ENCODE results near the gene NCAM1. TPM values are rescaled to one million over a fixed set of nuclear protein-coding genes. Genes with fewer than 3 reads are reported as not detected.

NCAM1 gene
- total RNA-seq, 1 experiment from 2014 or later: 0.22 TPM

DNA sequence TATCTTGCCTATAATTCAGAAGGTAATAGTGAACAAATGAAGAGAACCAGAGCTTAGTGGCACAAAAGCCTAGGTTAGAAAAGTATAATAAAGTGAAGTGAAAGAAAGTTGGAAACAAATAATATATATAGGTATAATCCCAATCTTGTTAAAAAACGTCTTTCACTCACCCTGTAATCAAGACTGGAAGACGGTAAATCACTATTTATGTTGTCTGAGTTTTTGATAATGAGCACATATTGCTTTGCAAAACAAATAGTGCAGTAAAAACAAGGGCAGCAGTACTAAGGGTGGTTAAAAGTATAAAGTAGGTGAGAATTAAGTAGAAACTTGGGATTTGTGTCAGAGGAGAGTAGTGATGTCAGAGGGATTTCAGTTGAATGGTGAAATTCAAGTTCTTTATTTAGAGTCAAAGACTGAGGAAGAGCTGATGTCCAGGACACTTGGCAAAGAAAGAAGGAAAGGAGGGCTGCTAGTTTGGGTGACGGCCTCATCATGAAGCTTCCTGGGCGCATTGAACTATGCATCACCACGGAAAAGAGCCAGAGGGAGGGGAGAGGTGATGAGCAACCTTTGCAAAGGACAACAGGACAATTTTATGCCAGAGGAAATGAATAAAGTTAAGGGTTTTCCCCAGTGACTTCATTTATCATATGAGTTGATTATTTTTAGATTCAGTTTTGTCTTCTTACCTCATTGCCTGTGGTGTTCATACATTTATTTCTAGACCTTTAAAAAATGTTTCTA lies 11.4 kb downstream of the NCAM1 start:
- CTCF ChIA-PET: no interaction called here
- RAD21 ChIA-PET (ENCODE audit: low non-redundant PET in 1 of 2, low total read pairs in 2 of 2, uncharacterized antibody in 2 of 2, unreplicated experiment in 2 of 2): no interaction called here
- POLR2A ChIA-PET: no interaction called here

More for the DNA sequence above, 11.4 kb downstream of the NCAM1 start:
- no peaks in the 10 kb centered on the region for H3K36me3 ChIP-seq (ENCODE audit: control insufficient read depth in 1 of 2, insufficient read depth in 2 of 2, low read length in 2 of 2)
- no peak overlapping the region for H3K4me3 ChIP-seq (replicated peaks in 1 of 2; ENCODE audit: low read depth in 1 of 2, low read length in 2 of 2)
- intact Hi-C loops (cut with micrococcal nuclease): no loop called here
- no peak overlapping the region for H3K27ac ChIP-seq (ENCODE audit: low read depth, low read length)
- H3K4me2 ChIP-seq (ENCODE audit: low read length): no peak overlapping the region
- H3K79me2 ChIP-seq (ENCODE audit: insufficient read depth, low read length): no peaks in the 10 kb centered on the region
- H3K4me1 ChIP-seq (ENCODE audit: control insufficient read depth in 1 of 2, insufficient read depth in 2 of 2, low read length in 2 of 2): no peaks in the 10 kb centered on the region
- BruUV-seq (replicated peaks): no TSS peak
- no peaks in the 10 kb centered on the region for H3K9me3 ChIP-seq (ENCODE audit: control insufficient read depth in 1 of 2, insufficient read depth in 1 of 2, low read depth in 1 of 2, low read length in 2 of 2)
- no peak overlapping the region for H2AFZ ChIP-seq (ENCODE audit: low read depth, low read length, poor library complexity, severe bottlenecking)
- ATAC-seq (no peak), DNase-seq (ENCODE audit: low read depth, low spot score) (no peak)
- H3K9me2 ChIP-seq (ENCODE audit: insufficient read depth): no peaks in the 10 kb centered on the region
- H3K27me3 ChIP-seq (ENCODE audit: insufficient read depth, low read length): peaks cover 51% of the 10 kb centered on the region
- TF ChIP-seq ZNF274 (IDR thresholded peaks at IDR 0.05; ENCODE audit: low read depth, low read length) (no peak), ZFX (IDR thresholded peaks at IDR 0.05) (no peak), CEBPB (IDR thresholded peaks at IDR 0.05; ENCODE audit: low read depth) (no peak)
- TF ChIP-seq, protein P1, sequence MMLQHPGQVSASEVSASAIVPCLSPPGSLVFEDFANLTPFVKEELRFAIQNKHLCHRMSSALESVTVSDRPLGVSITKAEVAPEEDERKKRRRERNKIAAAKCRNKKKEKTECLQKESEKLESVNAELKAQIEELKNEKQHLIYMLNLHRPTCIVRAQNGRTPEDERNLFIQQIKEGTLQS (IDR thresholded peaks at IDR 0.05): no peak
- TF ChIP-seq, protein P2, sequence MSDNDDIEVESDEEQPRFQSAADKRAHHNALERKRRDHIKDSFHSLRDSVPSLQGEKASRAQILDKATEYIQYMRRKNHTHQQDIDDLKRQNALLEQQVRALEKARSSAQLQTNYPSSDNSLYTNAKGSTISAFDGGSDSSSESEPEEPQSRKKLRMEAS (IDR thresholded peaks at IDR 0.05): no peak
- TF ChIP-seq, protein P3, sequence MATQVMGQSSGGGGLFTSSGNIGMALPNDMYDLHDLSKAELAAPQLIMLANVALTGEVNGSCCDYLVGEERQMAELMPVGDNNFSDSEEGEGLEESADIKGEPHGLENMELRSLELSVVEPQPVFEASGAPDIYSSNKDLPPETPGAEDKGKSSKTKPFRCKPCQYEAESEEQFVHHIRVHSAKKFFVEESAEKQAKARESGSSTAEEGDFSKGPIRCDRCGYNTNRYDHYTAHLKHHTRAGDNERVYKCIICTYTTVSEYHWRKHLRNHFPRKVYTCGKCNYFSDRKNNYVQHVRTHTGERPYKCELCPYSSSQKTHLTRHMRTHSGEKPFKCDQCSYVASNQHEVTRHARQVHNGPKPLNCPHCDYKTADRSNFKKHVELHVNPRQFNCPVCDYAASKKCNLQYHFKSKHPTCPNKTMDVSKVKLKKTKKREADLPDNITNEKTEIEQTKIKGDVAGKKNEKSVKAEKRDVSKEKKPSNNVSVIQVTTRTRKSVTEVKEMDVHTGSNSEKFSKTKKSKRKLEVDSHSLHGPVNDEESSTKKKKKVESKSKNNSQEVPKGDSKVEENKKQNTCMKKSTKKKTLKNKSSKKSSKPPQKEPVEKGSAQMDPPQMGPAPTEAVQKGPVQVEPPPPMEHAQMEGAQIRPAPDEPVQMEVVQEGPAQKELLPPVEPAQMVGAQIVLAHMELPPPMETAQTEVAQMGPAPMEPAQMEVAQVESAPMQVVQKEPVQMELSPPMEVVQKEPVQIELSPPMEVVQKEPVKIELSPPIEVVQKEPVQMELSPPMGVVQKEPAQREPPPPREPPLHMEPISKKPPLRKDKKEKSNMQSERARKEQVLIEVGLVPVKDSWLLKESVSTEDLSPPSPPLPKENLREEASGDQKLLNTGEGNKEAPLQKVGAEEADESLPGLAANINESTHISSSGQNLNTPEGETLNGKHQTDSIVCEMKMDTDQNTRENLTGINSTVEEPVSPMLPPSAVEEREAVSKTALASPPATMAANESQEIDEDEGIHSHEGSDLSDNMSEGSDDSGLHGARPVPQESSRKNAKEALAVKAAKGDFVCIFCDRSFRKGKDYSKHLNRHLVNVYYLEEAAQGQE (IDR thresholded peaks at IDR 0.05; ENCODE audit: low read depth): no peak
- no peak overlapping the region for H3K9ac ChIP-seq (ENCODE audit: low read length)
- no peaks in the 10 kb centered on the region for H4K20me1 ChIP-seq (ENCODE audit: insufficient read depth)
